ENCODE results near the gene DNAJB1.
"Not testable (repeated sequence)": the region's sequence is repeated elsewhere in the genome, so short reads cannot be mapped to it uniquely, and the experiment has no call there.

DNAJB1 gene

GRCh38 chr19:14517840-14518505 lies at the start of gene DNAJB1:
TSS of gene DNAJB1 (minus strand) at chr19:14518397. CDS start at chr19:14518349, 48 bp downstream.
- DNase-seq (ENCODE audit: low read depth): peak; percentile 82

DNA sequence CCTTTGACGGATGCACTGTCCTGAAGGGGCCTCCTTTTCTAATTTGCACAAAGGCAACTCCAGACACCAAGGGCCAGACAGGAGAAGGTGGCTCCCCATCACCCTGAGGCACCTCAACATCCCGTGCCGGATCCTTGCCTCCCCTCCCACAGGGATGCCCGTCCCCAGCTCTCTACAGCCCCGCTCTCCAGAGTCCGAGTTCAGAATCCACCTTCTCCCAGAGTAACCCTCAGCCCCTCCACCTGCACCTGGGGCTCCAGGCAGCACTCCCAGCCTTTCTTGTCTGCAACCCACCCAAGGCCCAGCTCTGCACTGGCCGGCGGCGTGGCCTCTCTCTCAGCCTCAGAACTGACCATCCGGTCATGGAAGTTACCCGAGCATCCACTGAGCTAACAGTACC lies 48.9 kb upstream of the DNAJB1 start:
- no peak for DNase-seq (ENCODE audit: low read depth)

DNA sequence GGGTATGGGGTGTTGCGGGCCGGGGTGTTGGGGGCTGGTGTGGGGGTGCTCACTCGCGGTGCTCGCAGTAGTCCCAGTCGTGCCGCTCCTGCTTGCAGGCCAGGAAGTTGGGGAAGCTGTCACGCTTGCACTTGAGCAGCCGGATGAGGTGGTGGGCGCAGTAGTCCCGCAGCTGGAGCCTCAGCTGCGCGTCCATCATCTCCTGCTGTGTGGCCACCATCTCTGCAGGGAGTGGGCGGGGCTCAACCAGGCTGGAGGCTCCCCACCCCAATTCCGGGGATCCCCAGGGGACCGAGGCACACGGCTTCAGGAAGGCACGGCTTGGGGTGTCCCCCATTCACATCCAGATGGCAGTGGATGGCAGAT lies 48.5 kb upstream of the DNAJB1 start:
- DNase-seq (ENCODE audit: low read depth): no peak

DNA sequence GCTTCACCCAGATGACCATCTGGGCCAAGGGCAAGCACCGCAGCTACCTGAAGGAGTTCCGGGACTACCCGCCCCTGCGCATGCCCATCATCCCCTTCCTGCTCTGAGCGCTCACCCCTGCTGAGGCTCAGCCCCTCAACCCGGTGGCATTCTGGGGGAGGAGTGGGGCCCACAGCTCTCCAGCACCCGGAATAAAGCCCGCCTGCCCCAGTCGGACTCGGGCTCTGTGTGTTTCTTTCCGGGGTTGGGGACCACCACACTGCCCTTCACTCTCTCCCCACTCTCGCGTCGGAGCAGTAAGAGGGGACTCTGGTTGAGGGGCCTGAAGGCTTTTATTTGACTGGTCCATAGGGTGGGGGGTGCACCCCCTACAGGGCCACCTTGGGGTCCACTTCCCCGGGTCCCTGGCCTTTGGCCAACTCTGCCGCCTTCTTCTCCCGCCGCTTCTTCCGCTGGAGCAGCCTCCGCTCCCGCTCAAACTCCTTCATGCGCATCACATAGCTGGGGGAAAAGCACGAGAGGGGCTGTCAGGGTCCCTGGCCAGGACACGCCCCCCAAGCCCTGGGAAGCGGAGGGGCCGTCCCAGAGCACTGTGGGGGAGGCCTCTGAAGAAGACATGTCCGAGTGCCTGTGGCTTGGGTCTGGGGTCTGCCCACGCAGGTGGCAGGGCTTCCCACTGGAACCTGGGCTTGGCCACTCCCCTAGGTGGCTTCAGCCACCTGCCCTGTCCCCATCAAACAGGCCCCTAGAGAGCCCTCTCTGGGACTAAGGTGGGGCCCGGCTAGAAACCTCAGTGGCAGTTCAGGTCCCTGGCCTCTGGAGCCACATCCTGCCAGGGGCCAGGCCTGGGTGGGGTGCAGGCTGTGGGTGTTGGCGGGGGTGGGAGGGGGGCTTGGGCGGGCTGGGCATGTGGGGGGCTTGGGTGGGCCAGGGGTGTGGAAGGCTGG lies 47.8 kb upstream of the DNAJB1 start:
- no peak for DNase-seq (ENCODE audit: low read depth)

DNA sequence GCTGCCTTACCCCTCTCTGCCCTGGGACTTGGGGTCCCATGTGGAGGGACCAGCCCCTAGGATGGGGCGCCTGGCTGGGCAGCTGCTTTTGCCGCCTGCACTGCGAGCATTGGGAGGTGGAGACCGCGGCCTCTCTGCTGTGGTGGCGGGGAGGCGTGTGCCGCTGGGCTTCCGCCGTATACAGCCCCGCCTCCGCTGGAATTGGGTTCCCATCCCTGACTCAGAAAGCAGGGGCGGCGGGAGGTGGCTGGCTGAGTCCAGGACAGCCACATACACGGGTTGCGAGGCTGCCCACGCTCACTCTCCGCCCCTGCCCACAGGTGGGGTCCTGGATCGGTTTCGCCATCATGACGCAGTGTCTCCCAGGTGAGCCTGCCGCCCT lies 47.1 kb upstream of the DNAJB1 start:
- no peak for DNase-seq (ENCODE audit: low read depth)

GRCh38 chr19:14564652-14565297 lies 46.6 kb upstream of the DNAJB1 start:
- DNase-seq (ENCODE audit: low read depth): not testable (repeated sequence)

GRCh38 chr19:14563989-14564651 lies 45.9 kb upstream of the DNAJB1 start:
- DNase-seq (ENCODE audit: low read depth): peak; percentile 52

- DNase-seq (ENCODE audit: low read depth): no peak
Observed at GRCh38 chr19:14563590-14563926, 45.4 kb upstream of the DNAJB1 start.

GRCh38 chr19:14562660-14563589 lies 44.7 kb upstream of the DNAJB1 start:
- no peak for DNase-seq (ENCODE audit: low read depth)

GRCh38 chr19:14561847-14562351 lies 43.7 kb upstream of the DNAJB1 start:
- DNase-seq (ENCODE audit: low read depth): peak; percentile 83

DNA sequence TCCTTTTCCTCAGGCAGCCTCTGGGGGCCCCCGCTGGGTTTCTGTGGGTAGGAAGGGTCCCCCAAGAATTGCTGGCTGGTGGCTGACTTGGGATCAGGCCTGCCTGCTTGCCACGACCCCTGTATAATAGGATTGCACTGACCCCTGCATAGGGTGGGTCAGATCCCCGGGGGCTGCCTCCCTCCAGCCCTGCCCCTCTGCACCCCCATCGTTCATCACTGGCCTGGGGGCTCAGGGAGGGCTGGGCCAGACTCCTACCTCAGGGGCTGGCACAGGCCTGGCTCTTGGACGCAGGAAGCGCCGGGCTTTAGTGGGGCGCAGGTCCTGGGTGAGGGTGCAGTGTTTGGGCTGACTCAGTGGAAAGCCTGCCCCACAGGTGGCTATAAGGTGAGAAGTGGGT lies 43.1 kb upstream of the DNAJB1 start:
- DNase-seq (ENCODE audit: low read depth): no peak

- DNase-seq (ENCODE audit: low read depth): no peak
Observed at GRCh38 chr19:14560776-14561108, 42.5 kb upstream of the DNAJB1 start.

DNA sequence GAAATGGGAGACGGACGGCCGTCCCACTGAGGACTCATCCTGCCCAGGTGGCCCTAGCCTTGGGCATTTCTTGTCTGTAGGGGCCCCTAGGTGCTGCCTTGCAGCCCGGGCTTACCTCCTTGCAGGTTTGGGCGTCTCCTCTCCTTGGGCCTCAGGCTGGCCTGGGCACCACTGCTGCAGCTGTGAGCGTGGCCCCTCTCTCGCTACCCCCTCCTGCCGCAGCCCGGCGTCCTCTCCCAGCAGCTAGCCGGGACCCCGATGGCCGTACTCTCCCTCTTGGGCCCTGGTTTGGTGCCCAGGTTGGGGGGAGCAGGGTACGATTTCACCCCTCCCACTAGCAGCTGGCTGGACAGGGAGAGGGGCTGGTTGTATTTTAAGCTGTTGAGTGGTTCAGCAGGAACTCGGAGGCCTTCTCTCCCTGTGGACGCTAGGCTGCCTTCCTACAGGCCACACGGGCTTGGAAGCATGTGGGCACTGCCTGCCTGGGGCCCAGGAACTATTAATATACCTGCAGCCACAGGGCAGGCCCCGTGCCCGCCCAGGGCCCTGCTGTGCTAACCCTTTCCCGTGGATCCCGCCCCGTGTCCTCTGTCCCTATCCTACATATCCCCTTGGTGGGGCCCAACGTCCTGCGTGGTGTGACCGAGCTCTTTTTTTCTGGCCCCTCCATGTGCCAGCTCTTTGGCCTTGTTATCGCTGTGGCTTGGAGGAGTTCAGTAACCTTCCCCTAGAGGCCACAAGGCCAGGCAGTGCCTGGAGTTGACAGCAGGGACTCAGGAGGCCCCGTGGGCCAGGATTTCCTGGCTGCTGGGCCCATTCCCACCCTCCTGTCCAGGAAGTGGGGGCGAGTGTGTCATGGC lies 41.9 kb upstream of the DNAJB1 start:
- no peak for DNase-seq (ENCODE audit: low read depth)

DNA sequence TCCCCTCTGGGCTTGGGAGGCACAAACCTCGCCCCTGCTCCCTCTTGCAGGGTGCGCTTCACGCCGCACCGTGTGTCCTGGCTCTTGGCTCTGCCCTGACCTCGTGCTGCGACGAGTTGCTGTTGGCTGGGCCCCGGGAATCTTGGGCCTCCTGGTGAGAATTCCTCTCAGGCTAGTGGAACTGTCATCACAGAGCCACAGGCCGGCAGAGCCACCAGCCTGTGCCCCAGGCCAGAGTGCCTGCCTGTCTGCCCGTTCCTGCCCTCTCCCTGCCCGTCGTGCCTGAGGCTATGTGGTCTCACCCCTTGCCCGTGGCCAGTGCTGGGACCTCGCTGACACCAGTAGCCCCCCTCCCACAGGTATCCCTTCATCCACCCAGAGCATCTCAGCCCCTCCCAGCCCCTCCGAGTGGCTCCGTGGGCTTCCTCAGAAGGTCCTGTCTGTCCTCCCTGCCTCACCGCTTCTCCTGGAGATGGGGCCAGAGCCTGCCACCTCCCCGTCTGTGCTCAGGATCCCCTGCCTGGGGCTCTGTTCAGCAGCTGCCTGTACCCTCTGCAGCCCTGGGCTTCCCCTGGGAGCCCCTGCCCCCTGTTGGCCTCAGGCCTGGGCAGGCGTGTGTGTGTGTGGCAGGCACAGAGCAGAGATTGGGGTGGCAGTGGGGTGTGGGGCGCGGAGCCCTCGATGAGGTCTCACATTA lies 40.3 kb upstream of the DNAJB1 start:
- no peak for DNase-seq (ENCODE audit: low read depth)

DNA sequence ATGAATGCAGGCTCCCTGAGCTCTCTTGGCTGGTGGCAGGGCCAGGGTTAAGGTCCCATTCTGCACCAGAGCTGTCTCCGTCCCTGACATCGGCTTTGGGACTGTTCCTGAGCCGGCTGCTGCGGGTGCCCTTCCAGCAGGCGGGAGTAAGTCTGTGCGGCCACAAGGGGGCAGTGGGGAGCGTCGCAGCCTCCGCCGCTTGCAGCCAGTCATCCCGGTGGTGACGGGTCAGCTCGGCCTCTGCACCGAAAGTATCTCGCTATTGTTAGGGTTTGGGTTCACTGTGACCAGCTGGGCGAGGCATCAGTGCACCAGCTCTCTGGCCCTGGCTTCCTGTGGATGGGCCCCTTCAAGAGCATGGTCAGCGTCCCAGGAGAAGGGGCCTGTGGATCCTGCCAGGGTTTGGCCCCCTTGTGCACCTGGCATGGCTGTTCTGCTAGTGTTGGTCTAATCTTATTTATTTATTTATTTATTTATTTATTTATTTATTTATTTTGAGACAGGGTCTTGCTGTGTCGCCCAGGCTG lies 38.5 kb upstream of the DNAJB1 start:
- DNase-seq (ENCODE audit: low read depth): peak; percentile 74

GRCh38 chr19:14555918-14556661 lies 37.9 kb upstream of the DNAJB1 start:
- DNase-seq (ENCODE audit: low read depth): no peak

DNA sequence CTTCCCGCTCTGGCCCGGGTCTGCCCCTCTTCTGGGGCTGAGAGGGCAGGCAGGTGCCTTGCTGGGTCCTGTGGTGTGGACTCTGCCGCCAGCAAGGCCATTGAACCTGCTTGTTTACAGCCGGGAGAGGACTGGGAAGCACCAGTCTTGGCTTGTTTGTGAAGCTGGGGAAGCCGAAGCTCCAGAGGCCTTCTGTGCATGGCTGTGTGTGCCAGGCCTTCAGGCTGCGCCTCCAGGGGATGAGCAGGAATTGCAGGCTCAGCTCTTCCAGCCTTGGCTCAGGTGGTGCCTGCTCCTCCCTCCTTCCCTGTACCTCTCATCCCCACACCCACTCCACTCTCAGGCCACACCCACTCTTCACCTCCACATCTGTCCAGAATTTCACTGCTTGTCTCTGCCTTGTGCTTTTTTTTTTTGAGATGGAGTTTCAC lies 36.2 kb upstream of the DNAJB1 start:
- no peak for DNase-seq (ENCODE audit: low read depth)

- DNase-seq (ENCODE audit: low read depth): no peak
Observed at GRCh38 chr19:14553939-14554243, 35.7 kb upstream of the DNAJB1 start.

All from fibroblast of gingiva (primary cell).